ENCODE data around the gene LAMA2. TPM values are rescaled to one million over a fixed set of nuclear protein-coding genes. Genes with fewer than 3 reads are reported as not detected.
"Not testable (repeated sequence)": the region's sequence is repeated elsewhere in the genome, so short reads cannot be mapped to it uniquely, and the experiment has no call there.

The LAMA2 gene
- total RNA-seq, 1 donor from 2014 or later: 0.65 TPM

GRCh38 chr6:129172279-129172995 is 289.5 kb downstream of the LAMA2 start:
- H3K27me3 Mint-ChIP-seq (ENCODE audit: insufficient read depth); H3K36me3 Mint-ChIP-seq (ENCODE audit: low read depth); H3K27ac Mint-ChIP-seq; H3K4me3 Mint-ChIP-seq; DNase-seq (ENCODE audit: low spot score); H3K4me1 Mint-ChIP-seq (ENCODE audit: low read depth); H3K9me3 Mint-ChIP-seq; intact Hi-C loops (cut with micrococcal nuclease): not testable (repeated sequence)

GRCh38 chr6:129175066-129175465 is 292.1 kb downstream of the LAMA2 start:
- Mint-ChIP-seq H3K4me1 (ENCODE audit: low read depth) (no peaks in the 10 kb centered on the region), H3K36me3 (ENCODE audit: low read depth) (no peaks in the 10 kb centered on the region), H3K27me3 (ENCODE audit: insufficient read depth) (peaks cover 2% of the 10 kb centered on the region), H3K4me3 (no peak overlapping the region), H3K27ac (no peak overlapping the region), H3K9me3 (no peaks in the 10 kb centered on the region)
- intact Hi-C loops (cut with micrococcal nuclease): no loop called here
- no peak for DNase-seq (ENCODE audit: low spot score)

GRCh38 chr6:129177801-129178200 is 294.9 kb downstream of the LAMA2 start:
- no peak overlapping the region for H3K4me3 Mint-ChIP-seq
- H3K9me3 Mint-ChIP-seq: no peaks in the 10 kb centered on the region
- no peaks in the 10 kb centered on the region for H3K36me3 Mint-ChIP-seq (ENCODE audit: low read depth)
- no peaks in the 10 kb centered on the region for H3K4me1 Mint-ChIP-seq (ENCODE audit: low read depth)
- no peak overlapping the region for H3K27ac Mint-ChIP-seq
- intact Hi-C loops (cut with micrococcal nuclease): no loop called here
- peaks cover 2% of the 10 kb centered on the region for H3K27me3 Mint-ChIP-seq (ENCODE audit: insufficient read depth)
- DNase-seq (ENCODE audit: low spot score): no peak

- H3K27ac Mint-ChIP-seq: no peak overlapping the region
- no peak for DNase-seq (ENCODE audit: low spot score)
- intact Hi-C loops (cut with micrococcal nuclease): no loop called here
- no peak overlapping the region for H3K4me3 Mint-ChIP-seq
- H3K4me1 Mint-ChIP-seq (ENCODE audit: low read depth): no peaks in the 10 kb centered on the region
- no peaks in the 10 kb centered on the region for H3K36me3 Mint-ChIP-seq (ENCODE audit: low read depth)
- no peaks in the 10 kb centered on the region for H3K9me3 Mint-ChIP-seq
- peaks cover 2% of the 10 kb centered on the region for H3K27me3 Mint-ChIP-seq (ENCODE audit: insufficient read depth)
Measured at GRCh38 chr6:129179283-129179682, 296.3 kb downstream of the LAMA2 start.

GRCh38 chr6:129181001-129181400 is 298.1 kb downstream of the LAMA2 start:
- Mint-ChIP-seq H3K36me3 (ENCODE audit: low read depth) (no peaks in the 10 kb centered on the region), H3K4me1 (ENCODE audit: low read depth) (no peaks in the 10 kb centered on the region), H3K9me3 (no peaks in the 10 kb centered on the region), H3K27me3 (ENCODE audit: insufficient read depth) (peaks cover 2% of the 10 kb centered on the region), H3K4me3 (no peak overlapping the region), H3K27ac (no peak overlapping the region)
- intact Hi-C loops (cut with micrococcal nuclease): no loop called here
- DNase-seq (ENCODE audit: low spot score): no peak

- Mint-ChIP-seq H3K4me3 (no peak overlapping the region), H3K27me3 (ENCODE audit: insufficient read depth) (peaks cover 2% of the 10 kb centered on the region), H3K4me1 (ENCODE audit: low read depth) (no peaks in the 10 kb centered on the region), H3K9me3 (no peaks in the 10 kb centered on the region), H3K36me3 (ENCODE audit: low read depth) (no peaks in the 10 kb centered on the region), H3K27ac (no peak overlapping the region)
- no peak for DNase-seq (ENCODE audit: low spot score)
- intact Hi-C loops (cut with micrococcal nuclease): no loop called here
Measured at GRCh38 chr6:129183187-129183591, 300.3 kb downstream of the LAMA2 start.

- intact Hi-C loops (cut with micrococcal nuclease): no loop called here
- peaks cover 2% of the 10 kb centered on the region for H3K27me3 Mint-ChIP-seq (ENCODE audit: insufficient read depth)
Measured at GRCh38 chr6:129183681-129184301, 300.9 kb downstream of the LAMA2 start.

GRCh38 chr6:129184324-129184723 is 301.4 kb downstream of the LAMA2 start:
- no peak overlapping the region for H3K27ac Mint-ChIP-seq
- DNase-seq (ENCODE audit: low spot score): no peak
- H3K4me3 Mint-ChIP-seq: no peak overlapping the region
- H3K36me3 Mint-ChIP-seq (ENCODE audit: low read depth): no peaks in the 10 kb centered on the region
- intact Hi-C loops (cut with micrococcal nuclease): no loop called here
- no peaks in the 10 kb centered on the region for H3K27me3 Mint-ChIP-seq (ENCODE audit: insufficient read depth)
- no peaks in the 10 kb centered on the region for H3K4me1 Mint-ChIP-seq (ENCODE audit: low read depth)
- no peaks in the 10 kb centered on the region for H3K9me3 Mint-ChIP-seq

More at GRCh38 chr6:129183681-129184301, 300.9 kb downstream of the LAMA2 start:
- Mint-ChIP-seq H3K4me3 (no peak overlapping the region), H3K9me3 (no peaks in the 10 kb centered on the region), H3K36me3 (ENCODE audit: low read depth) (no peaks in the 10 kb centered on the region), H3K27ac (no peak overlapping the region), H3K4me1 (ENCODE audit: low read depth) (no peaks in the 10 kb centered on the region)
- DNase-seq (ENCODE audit: low spot score): no peak

- no peaks in the 10 kb centered on the region for H3K9me3 Mint-ChIP-seq
Measured at GRCh38 chr6:129184808-129185366, 301.9 kb downstream of the LAMA2 start.

GRCh38 chr6:129186988-129187387 is 304.1 kb downstream of the LAMA2 start:
- intact Hi-C loops (cut with micrococcal nuclease): no loop called here
- DNase-seq (ENCODE audit: low spot score): no peak
- Mint-ChIP-seq H3K9me3 (no peaks in the 10 kb centered on the region), H3K4me3 (no peak overlapping the region), H3K27ac (no peak overlapping the region), H3K36me3 (ENCODE audit: low read depth) (no peaks in the 10 kb centered on the region), H3K27me3 (ENCODE audit: insufficient read depth) (no peaks in the 10 kb centered on the region), H3K4me1 (ENCODE audit: low read depth) (no peaks in the 10 kb centered on the region)

More at GRCh38 chr6:129184808-129185366, 301.9 kb downstream of the LAMA2 start:
- H3K4me1 Mint-ChIP-seq (ENCODE audit: low read depth): no peaks in the 10 kb centered on the region
- H3K27me3 Mint-ChIP-seq (ENCODE audit: insufficient read depth): no peaks in the 10 kb centered on the region
- intact Hi-C loops (cut with micrococcal nuclease): no loop called here
- no peak overlapping the region for H3K4me3 Mint-ChIP-seq
- DNase-seq (ENCODE audit: low spot score): no peak
- no peaks in the 10 kb centered on the region for H3K36me3 Mint-ChIP-seq (ENCODE audit: low read depth)
- H3K27ac Mint-ChIP-seq: no peak overlapping the region

GRCh38 chr6:129188306-129188705 is 305.4 kb downstream of the LAMA2 start:
- intact Hi-C loops (cut with micrococcal nuclease): no loop called here
- no peaks in the 10 kb centered on the region for H3K9me3 Mint-ChIP-seq
- H3K4me1 Mint-ChIP-seq (ENCODE audit: low read depth): no peaks in the 10 kb centered on the region
- H3K36me3 Mint-ChIP-seq (ENCODE audit: low read depth): no peaks in the 10 kb centered on the region
- H3K27me3 Mint-ChIP-seq (ENCODE audit: insufficient read depth): no peaks in the 10 kb centered on the region
- no peak overlapping the region for H3K4me3 Mint-ChIP-seq
- DNase-seq (ENCODE audit: low spot score): no peak
- H3K27ac Mint-ChIP-seq: no peak overlapping the region

- DNase-seq (ENCODE audit: low spot score): no peak
- H3K27ac Mint-ChIP-seq: no peak overlapping the region
- no peak overlapping the region for H3K4me3 Mint-ChIP-seq
- no peaks in the 10 kb centered on the region for H3K27me3 Mint-ChIP-seq (ENCODE audit: insufficient read depth)
- H3K4me1 Mint-ChIP-seq (ENCODE audit: low read depth): no peaks in the 10 kb centered on the region
- H3K36me3 Mint-ChIP-seq (ENCODE audit: low read depth): no peaks in the 10 kb centered on the region
- H3K9me3 Mint-ChIP-seq: no peaks in the 10 kb centered on the region
- intact Hi-C loops (cut with micrococcal nuclease): no loop called here
Measured at GRCh38 chr6:129188795-129189194, 305.9 kb downstream of the LAMA2 start.

GRCh38 chr6:129189266-129189665 is 306.3 kb downstream of the LAMA2 start:
- no peak for DNase-seq (ENCODE audit: low spot score)
- Mint-ChIP-seq H3K9me3 (no peaks in the 10 kb centered on the region), H3K4me1 (ENCODE audit: low read depth) (no peaks in the 10 kb centered on the region), H3K36me3 (ENCODE audit: low read depth) (no peaks in the 10 kb centered on the region), H3K27me3 (ENCODE audit: insufficient read depth) (no peaks in the 10 kb centered on the region), H3K4me3 (no peak overlapping the region), H3K27ac (no peak overlapping the region)
- intact Hi-C loops (cut with micrococcal nuclease): no loop called here
